ENCODE data around the gene WDR59.
A peak's percentile ranks its signal among the peaks of the same experiment; 100 is the strongest.
"Not testable (repeated sequence)": the region's sequence is repeated elsewhere in the genome, so short reads cannot be mapped to it uniquely, and the experiment has no call there.

The WDR59 gene

GRCh38 chr16:75019586-75019985, 34.7 kb upstream of the WDR59 start:
- no peak overlapping the region for H2AFZ ChIP-seq (ENCODE audit: low read depth)
- no peaks in the 10 kb centered on the region for H4K20me1 ChIP-seq (ENCODE audit: insufficient read depth)
- H3K27ac ChIP-seq, result no peak overlapping the region
- H3K79me2 ChIP-seq (ENCODE audit: insufficient read depth, low read depth), result no peaks in the 10 kb centered on the region
- peaks cover 10% of the 10 kb centered on the region for H3K4me1 ChIP-seq (ENCODE audit: low read depth, poor library complexity, severe bottlenecking)
- H3K27me3 ChIP-seq (ENCODE audit: insufficient read depth, low read depth), result no peaks in the 10 kb centered on the region
- H3K4me3 ChIP-seq (IDR thresholded peaks at IDR 0.05; ENCODE audit: insufficient read depth, low read depth, low read length), result no peak overlapping the region
- no peak overlapping the region for H3K9ac ChIP-seq
- TF ChIP-seq CTCF (conservative IDR thresholded peaks at IDR 0.05; ENCODE audit: low read depth, low read length), result no peak
- no peak overlapping the region for H3K4me2 ChIP-seq
- no peaks in the 10 kb centered on the region for H3K36me3 ChIP-seq (ENCODE audit: insufficient read depth)

- Histone ChIP-seq H3K27ac (no peak overlapping the region), H3K79me2 (ENCODE audit: insufficient read depth, low read depth) (peaks cover 5% of the 10 kb centered on the region; the same call in 1 of the 2 replicates), H3K4me1 (ENCODE audit: low read depth, poor library complexity, severe bottlenecking) (peaks cover 5% of the 10 kb centered on the region), H4K20me1 (ENCODE audit: insufficient read depth) (no peaks in the 10 kb centered on the region), H3K4me2 (no peak overlapping the region), H3K4me3 (IDR thresholded peaks at IDR 0.05; ENCODE audit: insufficient read depth, low read depth, low read length) (no peak overlapping the region), H3K27me3 (ENCODE audit: insufficient read depth, low read depth) (no peaks in the 10 kb centered on the region), H2AFZ (ENCODE audit: low read depth) (no peak overlapping the region), H3K9ac (no peak overlapping the region), H3K36me3 (ENCODE audit: insufficient read depth) (no peaks in the 10 kb centered on the region)
- TF ChIP-seq CTCF (conservative IDR thresholded peaks at IDR 0.05; ENCODE audit: low read depth, low read length), result no peak
Measured at GRCh38 chr16:75019007-75019406, 34.1 kb upstream of the WDR59 start.

- H3K9ac ChIP-seq, result no peak overlapping the region
- TF ChIP-seq CTCF (conservative IDR thresholded peaks at IDR 0.05; ENCODE audit: low read depth, low read length), result no peak
- H3K4me2 ChIP-seq, result no peak overlapping the region
- H3K4me1 ChIP-seq (ENCODE audit: low read depth, poor library complexity, severe bottlenecking), result peaks cover 6% of the 10 kb centered on the region
- peaks cover 8% of the 10 kb centered on the region; the same call in 1 of the 2 replicates for H3K79me2 ChIP-seq (ENCODE audit: insufficient read depth, low read depth)
- no peaks in the 10 kb centered on the region for H4K20me1 ChIP-seq (ENCODE audit: insufficient read depth)
- H2AFZ ChIP-seq (ENCODE audit: low read depth), result no peak overlapping the region
- H3K36me3 ChIP-seq (ENCODE audit: insufficient read depth), result no peaks in the 10 kb centered on the region
- no peak overlapping the region for H3K27ac ChIP-seq
- no peak overlapping the region for H3K4me3 ChIP-seq (IDR thresholded peaks at IDR 0.05; ENCODE audit: insufficient read depth, low read depth, low read length)
- no peaks in the 10 kb centered on the region for H3K27me3 ChIP-seq (ENCODE audit: insufficient read depth, low read depth)
Measured at GRCh38 chr16:75017670-75018525, 33.0 kb upstream of the WDR59 start.

- H3K4me2 ChIP-seq; H3K36me3 ChIP-seq (ENCODE audit: insufficient read depth); H3K27me3 ChIP-seq (ENCODE audit: insufficient read depth, low read depth); H2AFZ ChIP-seq (ENCODE audit: low read depth); H3K4me3 ChIP-seq (IDR thresholded peaks at IDR 0.05; ENCODE audit: insufficient read depth, low read depth, low read length); H3K9ac ChIP-seq; H3K27ac ChIP-seq; H4K20me1 ChIP-seq (ENCODE audit: insufficient read depth): not testable (repeated sequence)
- Histone ChIP-seq H3K4me1 (ENCODE audit: low read depth, poor library complexity, severe bottlenecking) (peaks cover 19% of the 10 kb centered on the region), H3K79me2 (ENCODE audit: insufficient read depth, low read depth) (peaks cover 13% of the 10 kb centered on the region; the same call in 1 of the 2 replicates)
Measured at GRCh38 chr16:75016451-75017081, 31.6 kb upstream of the WDR59 start.

GRCh38 chr16:75014318-75014717, 29.4 kb upstream of the WDR59 start:
- no peak overlapping the region for H3K4me3 ChIP-seq (IDR thresholded peaks at IDR 0.05; ENCODE audit: insufficient read depth, low read depth, low read length)
- H3K4me1 ChIP-seq (ENCODE audit: low read depth, poor library complexity, severe bottlenecking), result peaks cover 27% of the 10 kb centered on the region
- no peaks in the 10 kb centered on the region for H3K36me3 ChIP-seq (ENCODE audit: insufficient read depth)
- H3K27ac ChIP-seq, result no peak overlapping the region
- H3K27me3 ChIP-seq (ENCODE audit: insufficient read depth, low read depth), result no peaks in the 10 kb centered on the region
- H4K20me1 ChIP-seq (ENCODE audit: insufficient read depth), result no peaks in the 10 kb centered on the region
- peaks cover 13% of the 10 kb centered on the region; the same call in 1 of the 2 replicates for H3K79me2 ChIP-seq (ENCODE audit: insufficient read depth, low read depth)
- H2AFZ ChIP-seq (ENCODE audit: low read depth), result no peak overlapping the region
- TF ChIP-seq CTCF (conservative IDR thresholded peaks at IDR 0.05; ENCODE audit: low read depth, low read length), result no peak
- no peak overlapping the region for H3K9ac ChIP-seq
- H3K4me2 ChIP-seq, result no peak overlapping the region

GRCh38 chr16:75013123-75013522, 28.2 kb upstream of the WDR59 start:
- not testable (repeated sequence) for H3K9ac ChIP-seq; H3K36me3 ChIP-seq (ENCODE audit: insufficient read depth); H3K4me2 ChIP-seq; H4K20me1 ChIP-seq (ENCODE audit: insufficient read depth); H3K4me3 ChIP-seq (IDR thresholded peaks at IDR 0.05; ENCODE audit: insufficient read depth, low read depth, low read length); H3K27me3 ChIP-seq (ENCODE audit: insufficient read depth, low read depth); H2AFZ ChIP-seq (ENCODE audit: low read depth)
- Histone ChIP-seq H3K27ac (0 out of 2 replicates have a peak overlapping the region, but pooled peaks have one; percentile 52), H3K4me1 (ENCODE audit: low read depth, poor library complexity, severe bottlenecking) (peaks cover 27% of the 10 kb centered on the region), H3K79me2 (ENCODE audit: insufficient read depth, low read depth) (peaks cover 13% of the 10 kb centered on the region; the same call in 1 of the 2 replicates)

Measured in KMS-11 (cell line).